ENCODE measurements around the gene DGKI. TPM values are rescaled to one million over a fixed set of nuclear protein-coding genes. Genes with fewer than 3 reads are reported as not detected.

DGKI gene
- polyA plus RNA-seq, 4 donors = 0.35 to 0.54 TPM; not detected in 2

DNA sequence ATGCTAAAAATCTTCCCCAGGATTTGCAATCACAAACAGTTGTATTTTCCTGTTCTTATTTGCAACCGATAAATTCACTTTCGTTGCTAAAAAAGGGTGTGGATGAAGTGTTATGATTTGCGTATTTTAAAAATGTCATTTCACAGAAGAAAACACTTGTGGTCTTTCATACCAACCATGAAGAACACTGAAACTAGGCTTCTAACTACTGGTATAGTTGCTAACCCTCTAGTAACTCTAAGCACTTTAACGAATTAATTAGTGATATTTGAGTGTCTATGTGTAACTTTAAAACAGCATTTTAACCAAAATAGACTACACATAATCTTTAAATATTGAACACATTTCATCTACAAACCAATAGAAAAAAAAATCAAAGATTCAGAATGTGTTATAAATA is 315.1 kb downstream of the DGKI start:
- Histone ChIP-seq H3K4me3 (ENCODE audit: low read depth in 1 of 3, low read length in 3 of 3) (no peak overlapping the region), H3K27ac (ENCODE audit: low read depth in 1 of 3, low read length in 2 of 3) (no peak overlapping the region), H3K36me3 (ENCODE audit: control insufficient read depth in 3 of 3, insufficient read depth in 2 of 3, low read depth in 1 of 3, low read length in 3 of 3) (no peaks in the 10 kb centered on the region), H3K9me3 (ENCODE audit: control insufficient read depth in 2 of 2, insufficient read depth in 1 of 2, low read depth in 1 of 2, low read length in 1 of 2) (no peaks in the 10 kb centered on the region), H3K27me3 (ENCODE audit: control insufficient read depth in 3 of 3, insufficient read depth in 3 of 3, low read length in 3 of 3) (no peaks in the 10 kb centered on the region), H3K4me1 (ENCODE audit: control insufficient read depth in 3 of 3, insufficient read depth in 2 of 3, low read depth in 1 of 3, low read length in 2 of 3) (no peaks in the 10 kb centered on the region)
- DNase-seq = no peak
- no peak for FAIRE-seq
- 88 to 90% (median 88%) methylated on average over 4 of the region's 4 CpGs for WGBS, 3 donors

- 54 to 59% (median 55%) methylated on average over 2 of the region's 2 CpGs for WGBS, 3 donors
- no peak for DNase-seq
- Histone ChIP-seq H3K4me3 (ENCODE audit: low read depth in 1 of 3, low read length in 3 of 3) (no peak overlapping the region), H3K27me3 (ENCODE audit: control insufficient read depth in 3 of 3, insufficient read depth in 3 of 3, low read length in 3 of 3) (no peaks in the 10 kb centered on the region), H3K9me3 (ENCODE audit: control insufficient read depth in 2 of 2, insufficient read depth in 1 of 2, low read depth in 1 of 2, low read length in 1 of 2) (no peaks in the 10 kb centered on the region), H3K36me3 (ENCODE audit: control insufficient read depth in 3 of 3, insufficient read depth in 2 of 3, low read depth in 1 of 3, low read length in 3 of 3) (no peaks in the 10 kb centered on the region), H3K4me1 (ENCODE audit: control insufficient read depth in 3 of 3, insufficient read depth in 2 of 3, low read depth in 1 of 3, low read length in 2 of 3) (no peaks in the 10 kb centered on the region), H3K27ac (ENCODE audit: low read depth in 1 of 3, low read length in 2 of 3) (no peak overlapping the region)
- FAIRE-seq = no peak
Measured at GRCh38 chr7:137527634-137528033, 319.1 kb downstream of the DGKI start.

DNA sequence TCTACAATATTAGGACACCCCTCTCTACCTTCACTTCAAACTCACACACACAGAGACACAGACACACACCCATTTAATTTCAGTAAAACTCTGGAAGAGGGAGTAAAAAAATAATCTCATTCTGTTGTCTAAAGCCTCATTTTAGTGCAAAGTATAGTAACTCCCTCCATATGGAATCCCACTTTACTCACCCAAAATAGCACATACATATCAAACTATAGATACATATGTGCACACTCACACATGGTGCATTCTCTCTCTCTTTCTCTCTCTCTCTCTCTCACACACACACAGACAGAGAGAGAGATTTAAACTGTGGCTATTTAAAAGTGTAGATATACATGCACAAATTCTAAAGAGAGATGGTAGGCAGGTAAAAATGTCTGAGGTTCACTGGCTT is 323.6 kb downstream of the DGKI start:
- H3K27me3 ChIP-seq (ENCODE audit: control insufficient read depth in 3 of 3, insufficient read depth in 3 of 3, low read length in 3 of 3) = no peaks in the 10 kb centered on the region
- no peak for DNase-seq
- H3K36me3 ChIP-seq (ENCODE audit: control insufficient read depth in 3 of 3, insufficient read depth in 2 of 3, low read depth in 1 of 3, low read length in 3 of 3) = no peaks in the 10 kb centered on the region
- FAIRE-seq = no peak
- H3K9me3 ChIP-seq (ENCODE audit: control insufficient read depth in 2 of 2, insufficient read depth in 1 of 2, low read depth in 1 of 2, low read length in 1 of 2) = no peaks in the 10 kb centered on the region
- H3K27ac ChIP-seq (ENCODE audit: low read depth in 1 of 3, low read length in 2 of 3) = no peak overlapping the region
- H3K4me1 ChIP-seq (ENCODE audit: control insufficient read depth in 3 of 3, insufficient read depth in 2 of 3, low read depth in 1 of 3, low read length in 2 of 3) = no peaks in the 10 kb centered on the region
- H3K4me3 ChIP-seq (ENCODE audit: low read depth in 1 of 3, low read length in 3 of 3) = no peak overlapping the region

GRCh38 chr7:137521451-137521850 is 325.3 kb downstream of the DGKI start:
- H3K27me3 ChIP-seq (ENCODE audit: control insufficient read depth in 3 of 3, insufficient read depth in 3 of 3, low read length in 3 of 3) = no peaks in the 10 kb centered on the region
- DNase-seq (no peak), FAIRE-seq (no peak)
- no peaks in the 10 kb centered on the region for H3K4me1 ChIP-seq (ENCODE audit: control insufficient read depth in 3 of 3, insufficient read depth in 2 of 3, low read depth in 1 of 3, low read length in 2 of 3)
- WGBS, 3 donors = 79 to 83% (median 80%) methylated on average over 5 of the region's 5 CpGs
- no peak overlapping the region for H3K27ac ChIP-seq (ENCODE audit: low read depth in 1 of 3, low read length in 2 of 3)
- H3K4me3 ChIP-seq (ENCODE audit: low read depth in 1 of 3, low read length in 3 of 3) = no peak overlapping the region
- no peaks in the 10 kb centered on the region for H3K9me3 ChIP-seq (ENCODE audit: control insufficient read depth in 2 of 2, insufficient read depth in 1 of 2, low read depth in 1 of 2, low read length in 1 of 2)
- no peaks in the 10 kb centered on the region for H3K36me3 ChIP-seq (ENCODE audit: control insufficient read depth in 3 of 3, insufficient read depth in 2 of 3, low read depth in 1 of 3, low read length in 3 of 3)

DNA sequence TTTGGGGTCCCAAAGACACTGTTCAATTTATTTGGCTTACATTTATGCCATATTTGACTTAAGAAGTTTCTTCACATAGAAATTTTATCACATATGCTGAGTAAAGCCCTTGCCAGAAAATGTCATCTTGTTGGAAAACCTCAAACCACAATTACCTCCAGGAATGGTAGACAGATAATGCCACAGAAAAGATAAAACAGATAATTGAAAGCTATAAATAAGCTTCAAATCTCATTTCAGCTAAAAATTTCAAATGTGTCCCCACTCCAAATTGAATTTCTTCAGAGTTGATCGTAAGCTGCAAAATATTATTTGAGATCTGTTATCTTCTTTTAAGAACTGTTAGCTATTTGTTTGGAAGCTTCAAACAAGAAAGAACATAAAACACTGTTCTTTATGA is 326.8 kb downstream of the DGKI start:
- Histone ChIP-seq H3K27me3 (ENCODE audit: control insufficient read depth in 3 of 3, insufficient read depth in 3 of 3, low read length in 3 of 3) (no peaks in the 10 kb centered on the region), H3K27ac (ENCODE audit: low read depth in 1 of 3, low read length in 2 of 3) (no peak overlapping the region), H3K4me3 (ENCODE audit: low read depth in 1 of 3, low read length in 3 of 3) (no peak overlapping the region), H3K4me1 (ENCODE audit: control insufficient read depth in 3 of 3, insufficient read depth in 2 of 3, low read depth in 1 of 3, low read length in 2 of 3) (no peaks in the 10 kb centered on the region), H3K9me3 (ENCODE audit: control insufficient read depth in 2 of 2, insufficient read depth in 1 of 2, low read depth in 1 of 2, low read length in 1 of 2) (no peaks in the 10 kb centered on the region), H3K36me3 (ENCODE audit: control insufficient read depth in 3 of 3, insufficient read depth in 2 of 3, low read depth in 1 of 3, low read length in 3 of 3) (no peaks in the 10 kb centered on the region)
- no peak for DNase-seq
- FAIRE-seq = no peak
- WGBS, 3 donors = 92 to 97% (median 95%) methylated on average over 1 of the region's 1 CpG

DNA sequence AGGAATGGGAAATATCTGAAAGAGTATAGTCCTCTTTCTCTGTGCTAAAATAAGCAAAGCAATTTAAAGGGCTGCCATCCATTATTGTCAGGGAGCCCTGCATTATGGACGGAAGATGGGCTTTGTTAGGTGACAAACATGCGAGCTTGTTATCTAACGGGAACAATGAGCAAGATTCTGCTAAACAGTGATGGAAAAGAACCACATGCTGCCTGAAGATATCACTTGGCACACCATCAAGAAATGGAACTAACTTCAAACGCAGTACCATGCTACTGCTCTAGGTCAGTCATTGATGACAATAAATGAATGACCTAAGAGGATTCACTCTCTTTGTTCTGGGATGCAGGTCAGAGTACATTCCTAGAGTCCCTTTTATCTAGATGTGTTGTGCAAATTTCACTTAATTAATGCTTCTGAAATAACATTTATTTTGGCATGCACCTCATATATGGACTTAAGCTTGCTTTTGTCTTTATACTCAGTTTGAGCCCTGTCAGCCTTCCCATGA is 327.5 kb downstream of the DGKI start:
- DNase-seq (no peak), FAIRE-seq (no peak)

GRCh38 chr7:137513091-137513490 is 333.7 kb downstream of the DGKI start:
- no peak for FAIRE-seq
- Histone ChIP-seq H3K27ac (ENCODE audit: low read depth in 1 of 3, low read length in 2 of 3) (no peak overlapping the region), H3K36me3 (ENCODE audit: control insufficient read depth in 3 of 3, insufficient read depth in 2 of 3, low read depth in 1 of 3, low read length in 3 of 3) (no peaks in the 10 kb centered on the region), H3K4me3 (ENCODE audit: low read depth in 1 of 3, low read length in 3 of 3) (no peak overlapping the region), H3K4me1 (ENCODE audit: control insufficient read depth in 3 of 3, insufficient read depth in 2 of 3, low read depth in 1 of 3, low read length in 2 of 3) (no peaks in the 10 kb centered on the region), H3K27me3 (ENCODE audit: control insufficient read depth in 3 of 3, insufficient read depth in 3 of 3, low read length in 3 of 3) (no peaks in the 10 kb centered on the region), H3K9me3 (ENCODE audit: control insufficient read depth in 2 of 2, insufficient read depth in 1 of 2, low read depth in 1 of 2, low read length in 1 of 2) (no peaks in the 10 kb centered on the region)
- WGBS, 3 donors = 63 to 72% (median 71%) methylated on average over 2 of the region's 2 CpGs
- no peak for DNase-seq

More for the DNA sequence above, 327.5 kb downstream of the DGKI start:
- no peak overlapping the region for H3K27ac ChIP-seq (ENCODE audit: low read depth in 1 of 3, low read length in 2 of 3)
- no peaks in the 10 kb centered on the region for H3K9me3 ChIP-seq (ENCODE audit: control insufficient read depth in 2 of 2, insufficient read depth in 1 of 2, low read depth in 1 of 2, low read length in 1 of 2)
- H3K36me3 ChIP-seq (ENCODE audit: control insufficient read depth in 3 of 3, insufficient read depth in 2 of 3, low read depth in 1 of 3, low read length in 3 of 3) = no peaks in the 10 kb centered on the region
- no peak overlapping the region for H3K4me3 ChIP-seq (ENCODE audit: low read depth in 1 of 3, low read length in 3 of 3)
- no peaks in the 10 kb centered on the region for H3K4me1 ChIP-seq (ENCODE audit: control insufficient read depth in 3 of 3, insufficient read depth in 2 of 3, low read depth in 1 of 3, low read length in 2 of 3)
- H3K27me3 ChIP-seq (ENCODE audit: control insufficient read depth in 3 of 3, insufficient read depth in 3 of 3, low read length in 3 of 3) = no peaks in the 10 kb centered on the region
- 43 to 69% (median 51%) methylated on average over 4 of the region's 4 CpGs for WGBS, 3 donors

GRCh38 chr7:137507096-137507495 is 339.7 kb downstream of the DGKI start:
- WGBS, 3 donors = 53 to 68% (median 62%) methylated on average over 2 of the region's 2 CpGs
- Histone ChIP-seq H3K27me3 (ENCODE audit: control insufficient read depth in 3 of 3, insufficient read depth in 3 of 3, low read length in 3 of 3) (no peaks in the 10 kb centered on the region), H3K4me1 (ENCODE audit: control insufficient read depth in 3 of 3, insufficient read depth in 2 of 3, low read depth in 1 of 3, low read length in 2 of 3) (no peaks in the 10 kb centered on the region), H3K36me3 (ENCODE audit: control insufficient read depth in 3 of 3, insufficient read depth in 2 of 3, low read depth in 1 of 3, low read length in 3 of 3) (no peaks in the 10 kb centered on the region), H3K27ac (ENCODE audit: low read depth in 1 of 3, low read length in 2 of 3) (no peak overlapping the region), H3K4me3 (ENCODE audit: low read depth in 1 of 3, low read length in 3 of 3) (no peak overlapping the region), H3K9me3 (ENCODE audit: control insufficient read depth in 2 of 2, insufficient read depth in 1 of 2, low read depth in 1 of 2, low read length in 1 of 2) (no peaks in the 10 kb centered on the region)
- DNase-seq (no peak), FAIRE-seq (no peak)

- Histone ChIP-seq H3K36me3 (ENCODE audit: control insufficient read depth in 3 of 3, insufficient read depth in 2 of 3, low read depth in 1 of 3, low read length in 3 of 3) (no peaks in the 10 kb centered on the region), H3K27ac (ENCODE audit: low read depth in 1 of 3, low read length in 2 of 3) (no peak overlapping the region), H3K4me3 (ENCODE audit: low read depth in 1 of 3, low read length in 3 of 3) (no peak overlapping the region), H3K9me3 (ENCODE audit: control insufficient read depth in 2 of 2, insufficient read depth in 1 of 2, low read depth in 1 of 2, low read length in 1 of 2) (no peaks in the 10 kb centered on the region), H3K27me3 (ENCODE audit: control insufficient read depth in 3 of 3, insufficient read depth in 3 of 3, low read length in 3 of 3) (no peaks in the 10 kb centered on the region), H3K4me1 (ENCODE audit: control insufficient read depth in 3 of 3, insufficient read depth in 2 of 3, low read depth in 1 of 3, low read length in 2 of 3) (no peaks in the 10 kb centered on the region)
- FAIRE-seq = no peak
- no peak for DNase-seq
- WGBS, 3 donors = 54 to 74% (median 58%) methylated on average over 3 of the region's 3 CpGs
Measured at GRCh38 chr7:137506031-137506430, 340.7 kb downstream of the DGKI start.
